GM10266 (cell line): ENCODE data around the gene TTLL7.

Experiments
- DNase-seq: peaks from one replicate; pipeline ENCODE4 v3.0.0; 2012; ENCODE audit errors: extremely low spot score
- CTCF ChIP-seq: IDR thresholded peaks from 2 replicates; pipeline ENCODE4 v1.5.1; 2012; ENCODE audit warnings: mild to moderate bottlenecking, low read depth; ENCODE audit not compliant: control insufficient read depth, insufficient read depth; ENCODE audit errors: missing control alignments

Gene TTLL7

GRCh38 chr1:83857103-83857502 is 141.8 kb downstream of the TTLL7 start:
- TF ChIP-seq CTCF = peak; percentile 8
- no peak for DNase-seq

- DNase-seq = no peak
- TF ChIP-seq CTCF = no peak
These were observed 142.6 kb downstream of the TTLL7 start for GRCh38 chr1:83856381-83856780.

- DNase-seq = no peak
- no peak for TF ChIP-seq CTCF
These were observed 144.5 kb downstream of the TTLL7 start for GRCh38 chr1:83854456-83854855.

GRCh38 chr1:83850834-83851233 is 148.1 kb downstream of the TTLL7 start:
- DNase-seq = no peak
- no peak for TF ChIP-seq CTCF

- DNase-seq = peak; percentile 21
- no peak for TF ChIP-seq CTCF
These were observed 149.5 kb downstream of the TTLL7 start for GRCh38 chr1:83849191-83850061.

GRCh38 chr1:83846138-83846537 is 152.8 kb downstream of the TTLL7 start:
- TF ChIP-seq CTCF = no peak
- no peak for DNase-seq

- no peak for TF ChIP-seq CTCF
- DNase-seq = no peak
These were observed 153.4 kb downstream of the TTLL7 start for GRCh38 chr1:83845437-83846071.
